ENCODE data around the gene ERC2.

Gene ERC2

DNA sequence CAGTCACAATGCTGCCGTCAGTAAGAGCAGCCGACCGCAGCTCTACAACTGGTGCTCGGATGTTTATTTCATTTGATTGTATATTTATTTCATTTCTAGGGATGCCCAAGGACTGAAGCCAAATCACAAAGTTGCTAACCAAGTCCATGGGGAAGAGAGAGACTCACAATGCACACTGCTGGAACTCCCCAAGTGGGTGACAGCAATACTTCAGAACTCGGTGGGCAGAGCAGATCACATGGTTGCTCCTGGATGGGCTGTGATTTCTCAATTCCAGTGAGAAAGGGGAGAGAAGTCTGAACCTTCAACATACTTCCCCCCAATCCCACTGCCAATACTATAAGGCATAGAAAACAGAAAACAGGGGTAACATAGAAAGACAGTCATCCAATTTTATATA is 715.4 kb downstream of the ERC2 start:
- TF ChIP-seq CTCF (IDR thresholded peaks at IDR 0.05; ENCODE audit: control insufficient read depth, extremely low read depth, insufficient read depth): no peak
- H3K4me3 ChIP-seq (ENCODE audit: low read depth, low read length): no peak overlapping the region
- DNase-seq (ENCODE audit: low read depth): no peak

DNA sequence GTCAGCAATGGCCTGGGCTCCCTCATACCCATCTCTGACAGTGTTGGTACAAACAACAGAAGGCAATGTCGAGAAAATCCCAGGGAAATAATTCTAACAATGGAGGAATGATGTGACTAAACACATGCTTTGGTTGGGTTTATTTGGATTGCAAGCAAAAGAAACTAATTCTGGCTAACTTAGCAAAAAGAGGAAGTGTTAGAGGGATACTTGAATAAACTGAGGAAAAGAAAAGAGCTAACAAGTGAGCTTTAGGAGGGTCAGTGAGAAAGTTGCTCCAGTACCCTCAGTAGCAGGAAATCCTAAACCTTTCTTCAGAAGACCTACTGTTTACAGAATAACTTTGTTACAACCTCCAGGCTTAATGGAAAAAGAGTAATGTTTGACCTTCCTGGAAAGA is 716.5 kb downstream of the ERC2 start:
- DNase-seq (ENCODE audit: low read depth): no peak
- no peak for TF ChIP-seq CTCF (IDR thresholded peaks at IDR 0.05; ENCODE audit: control insufficient read depth, extremely low read depth, insufficient read depth)

GRCh38 chr3:55750525-55750924 is 717.7 kb downstream of the ERC2 start:
- no peak overlapping the region for H3K4me3 ChIP-seq (ENCODE audit: low read depth, low read length)
- no peak for TF ChIP-seq CTCF (IDR thresholded peaks at IDR 0.05; ENCODE audit: control insufficient read depth, extremely low read depth, insufficient read depth)

More for the DNA sequence above, 716.5 kb downstream of the ERC2 start:
- H3K4me3 ChIP-seq (ENCODE audit: low read depth, low read length): no peak overlapping the region

GRCh38 chr3:55749036-55749435 is 719.2 kb downstream of the ERC2 start:
- no peak for TF ChIP-seq CTCF (IDR thresholded peaks at IDR 0.05; ENCODE audit: control insufficient read depth, extremely low read depth, insufficient read depth)
- no peak overlapping the region for H3K4me3 ChIP-seq (ENCODE audit: low read depth, low read length)
- DNase-seq (ENCODE audit: low read depth): no peak

More at GRCh38 chr3:55750525-55750924, 717.7 kb downstream of the ERC2 start:
- DNase-seq (ENCODE audit: low read depth): peak; percentile 64

DNA sequence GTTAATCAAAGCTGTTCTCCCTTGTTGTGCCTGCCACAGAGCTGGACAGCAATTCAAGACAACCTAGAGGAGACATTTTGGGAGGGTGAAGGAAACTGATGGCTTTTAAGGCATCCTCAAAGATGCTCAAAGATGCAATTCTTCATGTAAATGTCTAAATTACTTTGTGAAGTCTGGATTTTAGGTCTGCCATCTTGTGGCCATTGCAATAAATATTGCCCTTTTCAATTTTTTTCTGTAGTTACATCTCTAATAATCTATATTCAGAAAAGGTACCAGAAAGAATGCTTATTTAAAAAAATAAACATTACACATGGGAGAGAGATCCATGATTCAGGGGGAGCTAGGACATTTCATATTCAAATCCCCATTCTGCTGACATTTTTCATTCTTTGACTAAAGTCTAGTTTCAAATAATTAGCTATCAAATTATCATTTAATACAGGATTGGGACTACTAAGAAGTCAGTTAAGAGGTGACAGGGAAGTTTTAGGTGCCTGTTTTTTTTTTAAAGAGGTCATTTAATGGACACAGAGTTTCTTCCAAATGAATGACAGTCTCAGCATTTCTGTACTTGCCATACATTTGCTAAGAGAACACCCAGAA is 721.4 kb downstream of the ERC2 start:
- no peak for DNase-seq (ENCODE audit: low read depth)
- no peak overlapping the region for H3K4me3 ChIP-seq (ENCODE audit: low read depth, low read length)
- peak; percentile 49 for TF ChIP-seq CTCF (IDR thresholded peaks at IDR 0.05; ENCODE audit: control insufficient read depth, extremely low read depth, insufficient read depth)

- no peak overlapping the region for H3K4me3 ChIP-seq (ENCODE audit: low read depth, low read length)
- no peak for DNase-seq (ENCODE audit: low read depth)
- no peak for TF ChIP-seq CTCF (IDR thresholded peaks at IDR 0.05; ENCODE audit: control insufficient read depth, extremely low read depth, insufficient read depth)
Measured at GRCh38 chr3:55742832-55743136, 725.5 kb downstream of the ERC2 start.

All from LNCaP clone FGC (cell line).